HepG2 (cell line): ENCODE results near the gene NEK6. TPM values are rescaled to one million over a fixed set of nuclear protein-coding genes. Genes with fewer than 3 reads are reported as not detected.

Experiments
- ATF3 ChIP-seq: sonication (generic); formaldehyde crosslinking; IDR thresholded peaks from 2 replicates; pipeline ENCODE4 v1.4.0; 2020; ENCODE audit warnings: missing genetic modification reagents
- KDM1A ChIP-seq: IDR thresholded peaks from 2 replicates; pipeline ENCODE4 v1.6.1; 2016; ENCODE audit warnings: missing compliant biosample characterization
- RBM39 ChIP-seq: fragments of 200-400 bp; formaldehyde crosslinking; IDR thresholded peaks from one replicate; pipeline ENCODE4 v1.6.1; 2018; ENCODE audit warnings: antibody characterized with exemption, mild to moderate bottlenecking, low read depth, low read length; ENCODE audit not compliant: poor library complexity, severe bottlenecking
- polyA plus RNA-seq, 8 experiments: library from polyadenylated mRNA; depleted of rRNA in 3 of 8; stranded (reverse) in 7 of 8; unstranded in 1 of 8; fragments of >200 nt; fragmentation: Illumina TruSeq in 4 of 8; extraction: Trizol in 4 of 8; gene quantifications; 2 replicates each; pipeline versions ENCODE4 v1.2.1 to v1.2.3, GENCODE V29; 2011 to 2016; ENCODE audit warnings: low read depth in 4 of 8, missing spikeins in 1 of 8, mixed read lengths in 1 of 8; ENCODE audit not compliant: insufficient read depth in 1 of 8
- total RNA-seq, 5 experiments: library from RNA; depleted of rRNA; stranded (reverse); fragments of >200 nt; fragmentation: Illumina TruSeq; extraction: Trizol; gene quantifications; 2 replicates each; pipeline ENCODE4 v1.2.3, GENCODE V29; 2016; ENCODE audit warnings: low read depth in 1 of 5
- TF ChIP-seq, protein P1 (sequence below): sonication (generic); formaldehyde crosslinking; IDR thresholded peaks from 2 replicates; pipeline ENCODE4 v1.5.0; 2020; ENCODE audit warnings: mild to moderate bottlenecking, missing genetic modification reagents, borderline replicate concordance
- TF ChIP-seq, protein P2 (sequence below): sonication (generic); formaldehyde crosslinking; IDR thresholded peaks from 2 replicates; pipeline ENCODE4 v1.4.0; 2020; ENCODE audit warnings: mild to moderate bottlenecking, missing genetic modification reagents
- TF ChIP-seq, protein P3 (sequence below): sonication (generic); formaldehyde crosslinking; IDR thresholded peaks from 2 replicates; pipeline ENCODE4 v1.5.1; 2020; ENCODE audit warnings: missing genetic modification reagents, mild to moderate bottlenecking, borderline replicate concordance

Gene NEK6
- total and polyA plus RNA-seq, 2 of the 13 experiments (the other 11 are each of a cell fraction or from before 2014, with no cell fraction given): 30.4 to 119 TPM

- TF ChIP-seq, protein P1, sequence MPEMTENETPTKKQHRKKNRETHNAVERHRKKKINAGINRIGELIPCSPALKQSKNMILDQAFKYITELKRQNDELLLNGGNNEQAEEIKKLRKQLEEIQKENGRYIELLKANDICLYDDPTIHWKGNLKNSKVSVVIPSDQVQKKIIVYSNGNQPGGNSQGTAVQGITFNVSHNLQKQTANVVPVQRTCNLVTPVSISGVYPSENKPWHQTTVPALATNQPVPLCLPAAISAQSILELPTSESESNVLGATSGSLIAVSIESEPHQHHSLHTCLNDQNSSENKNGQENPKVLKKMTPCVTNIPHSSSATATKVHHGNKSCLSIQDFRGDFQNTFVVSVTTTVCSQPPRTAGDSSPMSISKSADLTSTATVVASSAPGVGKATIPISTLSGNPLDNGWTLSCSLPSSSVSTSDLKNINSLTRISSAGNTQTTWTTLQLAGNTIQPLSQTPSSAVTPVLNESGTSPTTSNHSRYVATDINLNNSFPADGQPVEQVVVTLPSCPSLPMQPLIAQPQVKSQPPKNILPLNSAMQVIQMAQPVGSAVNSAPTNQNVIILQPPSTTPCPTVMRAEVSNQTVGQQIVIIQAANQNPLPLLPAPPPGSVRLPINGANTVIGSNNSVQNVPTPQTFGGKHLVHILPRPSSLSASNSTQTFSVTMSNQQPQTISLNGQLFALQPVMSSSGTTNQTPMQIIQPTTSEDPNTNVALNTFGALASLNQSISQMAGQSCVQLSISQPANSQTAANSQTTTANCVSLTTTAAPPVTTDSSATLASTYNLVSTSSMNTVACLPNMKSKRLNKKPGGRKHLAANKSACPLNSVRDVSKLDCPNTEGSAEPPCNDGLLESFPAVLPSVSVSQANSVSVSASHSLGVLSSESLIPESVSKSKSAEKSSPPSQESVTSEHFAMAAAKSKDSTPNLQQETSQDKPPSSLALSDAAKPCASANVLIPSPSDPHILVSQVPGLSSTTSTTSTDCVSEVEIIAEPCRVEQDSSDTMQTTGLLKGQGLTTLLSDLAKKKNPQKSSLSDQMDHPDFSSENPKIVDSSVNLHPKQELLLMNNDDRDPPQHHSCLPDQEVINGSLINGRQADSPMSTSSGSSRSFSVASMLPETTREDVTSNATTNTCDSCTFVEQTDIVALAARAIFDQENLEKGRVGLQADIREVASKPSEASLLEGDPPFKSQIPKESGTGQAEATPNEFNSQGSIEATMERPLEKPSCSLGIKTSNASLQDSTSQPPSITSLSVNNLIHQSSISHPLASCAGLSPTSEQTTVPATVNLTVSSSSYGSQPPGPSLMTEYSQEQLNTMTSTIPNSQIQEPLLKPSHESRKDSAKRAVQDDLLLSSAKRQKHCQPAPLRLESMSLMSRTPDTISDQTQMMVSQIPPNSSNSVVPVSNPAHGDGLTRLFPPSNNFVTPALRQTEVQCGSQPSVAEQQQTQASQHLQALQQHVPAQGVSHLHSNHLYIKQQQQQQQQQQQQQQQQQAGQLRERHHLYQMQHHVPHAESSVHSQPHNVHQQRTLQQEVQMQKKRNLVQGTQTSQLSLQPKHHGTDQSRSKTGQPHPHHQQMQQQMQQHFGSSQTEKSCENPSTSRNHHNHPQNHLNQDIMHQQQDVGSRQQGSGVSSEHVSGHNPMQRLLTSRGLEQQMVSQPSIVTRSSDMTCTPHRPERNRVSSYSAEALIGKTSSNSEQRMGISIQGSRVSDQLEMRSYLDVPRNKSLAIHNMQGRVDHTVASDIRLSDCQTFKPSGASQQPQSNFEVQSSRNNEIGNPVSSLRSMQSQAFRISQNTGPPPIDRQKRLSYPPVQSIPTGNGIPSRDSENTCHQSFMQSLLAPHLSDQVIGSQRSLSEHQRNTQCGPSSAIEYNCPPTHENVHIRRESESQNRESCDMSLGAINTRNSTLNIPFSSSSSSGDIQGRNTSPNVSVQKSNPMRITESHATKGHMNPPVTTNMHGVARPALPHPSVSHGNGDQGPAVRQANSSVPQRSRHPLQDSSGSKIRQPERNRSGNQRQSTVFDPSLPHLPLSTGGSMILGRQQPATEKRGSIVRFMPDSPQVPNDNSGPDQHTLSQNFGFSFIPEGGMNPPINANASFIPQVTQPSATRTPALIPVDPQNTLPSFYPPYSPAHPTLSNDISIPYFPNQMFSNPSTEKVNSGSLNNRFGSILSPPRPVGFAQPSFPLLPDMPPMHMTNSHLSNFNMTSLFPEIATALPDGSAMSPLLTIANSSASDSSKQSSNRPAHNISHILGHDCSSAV (CRISPR knock-in tag): no peak
- TF ChIP-seq KDM1A (CRISPR knock-in tag): no peak
- TF ChIP-seq, protein P2, sequence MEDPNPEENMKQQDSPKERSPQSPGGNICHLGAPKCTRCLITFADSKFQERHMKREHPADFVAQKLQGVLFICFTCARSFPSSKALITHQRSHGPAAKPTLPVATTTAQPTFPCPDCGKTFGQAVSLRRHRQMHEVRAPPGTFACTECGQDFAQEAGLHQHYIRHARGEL (CRISPR knock-in tag): no peak
- no peak for TF ChIP-seq ATF3 (CRISPR knock-in tag)
- TF ChIP-seq, protein P3, sequence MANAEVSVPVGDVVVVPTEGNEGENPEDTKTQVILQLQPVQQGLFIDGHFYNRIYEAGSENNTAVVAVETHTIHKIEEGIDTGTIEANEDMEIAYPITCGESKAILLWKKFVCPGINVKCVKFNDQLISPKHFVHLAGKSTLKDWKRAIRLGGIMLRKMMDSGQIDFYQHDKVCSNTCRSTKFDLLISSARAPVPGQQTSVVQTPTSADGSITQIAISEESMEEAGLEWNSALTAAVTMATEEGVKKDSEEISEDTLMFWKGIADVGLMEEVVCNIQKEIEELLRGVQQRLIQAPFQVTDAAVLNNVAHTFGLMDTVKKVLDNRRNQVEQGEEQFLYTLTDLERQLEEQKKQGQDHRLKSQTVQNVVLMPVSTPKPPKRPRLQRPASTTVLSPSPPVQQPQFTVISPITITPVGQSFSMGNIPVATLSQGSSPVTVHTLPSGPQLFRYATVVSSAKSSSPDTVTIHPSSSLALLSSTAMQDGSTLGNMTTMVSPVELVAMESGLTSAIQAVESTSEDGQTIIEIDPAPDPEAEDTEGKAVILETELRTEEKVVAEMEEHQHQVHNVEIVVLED (CRISPR knock-in tag): no peak
- no peak for TF ChIP-seq RBM39
Observed at GRCh38 chr9:124349267-124349666, 91.5 kb downstream of the NEK6 start (continued).
